Measurements from ENCODE around the gene FAM131B.

FAM131B gene

GRCh38 chr7:143320620-143321019, 41.9 kb downstream of the FAM131B start:
- DNase-seq: no peak

GRCh38 chr7:143318661-143319060, 43.9 kb downstream of the FAM131B start:
- DNase-seq: no peak

- no peak for DNase-seq
Measured at GRCh38 chr7:143316492-143316891, 46.0 kb downstream of the FAM131B start.

GRCh38 chr7:143315776-143316175, 46.7 kb downstream of the FAM131B start, which contains the start of gene CLCN1:
Gene CLCN1 (plus strand): TSS chr7:143316111. CDS start chr7:143316213, 102 bp downstream.
- no peak for DNase-seq

DNA sequence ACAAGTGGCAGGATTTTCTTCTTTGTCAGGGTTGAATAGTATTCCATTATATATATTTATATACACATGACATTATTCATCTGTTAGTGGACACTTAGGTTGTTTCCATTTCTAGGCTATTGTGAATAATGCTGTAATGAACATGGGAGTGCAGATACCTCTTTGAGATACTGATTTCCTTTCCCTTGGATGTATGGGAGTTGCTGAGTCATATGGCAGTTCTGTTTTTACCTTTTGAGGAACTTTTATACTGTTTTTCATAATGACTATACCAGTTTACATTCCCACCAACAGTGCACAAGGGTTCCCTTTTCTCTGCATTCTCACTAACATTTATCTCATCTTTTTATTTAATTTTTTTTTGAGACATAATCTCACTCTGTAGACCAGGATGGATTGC, 48.4 kb downstream of the FAM131B start:
- DNase-seq: no peak

DNA sequence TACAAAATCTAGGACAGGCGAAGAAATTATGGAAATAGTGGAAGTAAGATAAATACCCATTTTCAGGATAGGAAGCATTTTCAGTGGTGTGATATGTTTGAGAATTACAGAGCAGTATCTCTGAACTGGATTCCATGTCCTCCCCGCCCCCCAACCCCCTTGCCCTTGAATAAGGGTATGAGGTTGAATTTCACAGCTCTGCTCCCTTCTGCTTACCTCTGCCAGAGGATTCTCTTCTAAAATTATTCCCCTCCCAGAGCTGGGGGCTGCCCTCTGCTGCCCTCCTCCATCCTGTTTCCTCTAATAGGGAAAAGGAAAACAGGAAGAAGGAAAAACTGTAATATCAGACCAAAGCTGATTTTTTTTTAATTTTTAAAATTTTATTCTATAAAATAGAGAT, 53.9 kb downstream of the FAM131B start:
- DNase-seq: no peak

DNA sequence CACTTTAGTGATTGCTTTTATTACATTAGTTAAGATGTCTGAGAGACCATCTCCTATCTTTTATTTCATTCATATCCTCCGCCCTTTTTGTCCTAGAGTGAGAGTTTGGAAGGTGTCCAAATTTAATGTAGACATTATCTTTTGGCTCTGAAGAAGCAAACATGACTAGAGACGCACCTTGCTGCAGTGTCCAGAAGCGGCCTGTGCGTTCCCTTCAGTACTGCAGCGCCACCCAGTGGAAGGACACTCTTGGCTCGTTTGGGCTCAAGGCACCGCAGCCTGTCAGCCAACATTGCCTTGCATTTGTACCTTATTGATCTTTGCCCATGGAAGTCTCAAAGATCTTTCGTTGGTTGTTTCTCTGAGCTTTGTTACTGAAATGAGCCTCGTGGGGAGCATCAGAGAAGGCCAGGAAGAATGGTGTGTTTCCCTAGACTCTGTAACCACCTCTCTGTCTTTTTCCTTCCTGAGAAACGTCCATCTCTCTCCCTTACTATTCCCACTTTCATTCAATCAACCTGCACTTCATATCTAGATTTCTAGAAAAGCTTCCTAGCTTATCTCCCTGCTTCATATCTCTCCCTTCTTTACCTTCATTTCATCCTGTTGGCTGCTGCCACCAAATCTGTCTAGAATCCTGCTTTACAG, 57.0 kb downstream of the FAM131B start:
- peak; percentile 66 for DNase-seq

DNA sequence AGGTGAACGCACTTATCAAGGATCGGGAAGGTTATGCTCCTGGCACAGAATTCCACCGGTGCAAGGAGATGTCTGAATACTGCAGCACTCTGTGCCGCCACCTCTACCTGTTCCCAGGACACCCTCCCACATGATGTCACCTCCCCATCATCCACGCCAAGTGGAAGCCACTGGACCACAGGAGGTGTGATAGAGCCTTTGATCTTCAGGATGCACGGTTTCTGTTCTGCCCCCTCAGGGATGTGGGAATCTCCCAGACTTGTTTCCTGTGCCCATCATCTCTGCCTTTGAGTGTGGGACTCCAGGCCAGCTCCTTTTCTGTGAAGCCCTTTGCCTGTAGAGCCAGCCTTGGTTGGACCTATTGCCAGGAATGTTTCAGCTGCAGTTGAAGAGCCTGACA, 57.6 kb downstream of the FAM131B start:
- DNase-seq: no peak

DNA sequence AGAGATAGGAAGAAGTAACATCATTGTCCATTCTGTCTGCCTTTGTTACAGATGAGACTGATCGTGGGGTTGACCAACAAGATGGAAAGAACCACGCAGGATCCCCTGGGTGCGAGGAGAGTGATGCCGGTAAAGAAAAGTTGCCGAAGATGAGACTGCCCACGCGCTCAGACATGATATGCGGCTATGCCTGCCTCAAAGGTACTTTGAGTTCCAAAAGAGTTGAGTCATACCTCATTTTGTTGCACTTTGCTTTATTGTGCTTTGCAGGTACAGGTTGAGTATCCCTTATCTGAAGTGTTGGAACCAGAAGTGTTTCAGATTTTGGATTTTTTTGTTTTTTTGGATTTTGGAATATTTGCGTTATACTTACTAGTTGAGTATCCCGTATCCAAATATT, 58.8 kb downstream of the FAM131B start:
- no peak for DNase-seq

All from activated CD4-positive, alpha-beta T cell treated with anti-CD3 and anti-CD28 coated beads, Interleukin-10, Interleukin-2, amounts not matched to agents 100 ng/mL and 50 ng/mL, durations not matched to agents 16 hours and 8 hours (primary cell).